GM21723 (cell line): ENCODE data around the gene CTNND2.

Experiments
- ATAC-seq: cut with Tn5 transposase; IDR thresholded peaks from one replicate; pipeline ENCODE4 v1.9.1; 2021; ENCODE audit warnings: mild to moderate bottlenecking, moderate library complexity; ENCODE audit not compliant: unreplicated experiment

The CTNND2 gene

DNA sequence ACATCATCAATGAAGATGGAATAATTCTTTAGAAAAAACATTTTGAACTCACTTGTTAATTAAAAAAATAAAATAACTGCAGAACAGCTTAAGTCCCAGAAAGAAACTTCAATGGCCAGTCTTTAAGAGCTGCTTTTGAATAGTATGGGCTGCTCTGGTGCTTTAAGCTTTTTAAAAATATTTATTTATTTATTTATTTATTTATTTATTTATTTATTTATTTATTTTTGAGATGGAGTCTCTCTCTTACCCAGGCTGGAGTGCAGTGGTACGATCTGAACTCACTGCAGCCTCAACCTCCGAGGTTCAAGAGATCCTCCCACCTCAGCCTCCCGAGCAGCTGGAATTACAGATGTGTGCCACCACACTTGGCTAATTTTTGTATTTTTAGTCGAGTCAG is 626.9 kb downstream of the CTNND2 start:
- no peak for ATAC-seq

DNA sequence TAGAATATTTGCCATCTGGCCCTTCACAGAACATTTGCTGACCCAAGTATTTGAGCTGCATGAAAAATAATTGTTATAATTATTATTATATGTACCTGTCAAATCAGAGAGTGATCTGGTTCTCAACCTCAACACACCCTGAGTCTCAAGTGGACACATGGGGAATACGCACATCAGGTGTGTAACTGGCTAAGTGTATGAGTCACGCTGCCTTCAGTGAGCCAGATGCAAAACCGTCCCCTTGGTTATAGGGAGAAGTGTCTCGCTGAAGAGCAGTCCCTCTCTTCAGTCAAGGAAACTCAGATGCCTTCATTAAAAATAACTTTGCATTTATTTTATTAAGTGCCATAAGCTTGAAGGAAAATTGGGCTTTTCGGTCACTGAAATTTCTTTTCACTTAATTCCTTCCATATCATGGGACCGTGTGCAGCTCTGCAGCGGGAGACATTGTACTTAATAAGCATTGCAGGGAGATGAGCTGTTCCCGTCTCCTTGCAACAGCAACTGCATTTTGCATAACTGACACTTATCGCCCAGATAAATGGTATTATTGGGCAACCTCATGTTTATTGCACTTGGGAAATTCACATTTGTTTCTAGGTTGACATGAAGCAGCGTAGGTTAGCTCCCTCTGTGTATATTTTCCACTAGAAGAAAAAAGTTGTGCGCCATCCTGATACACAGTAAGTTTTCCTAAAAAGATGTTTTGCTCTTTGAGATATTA is 630.9 kb downstream of the CTNND2 start:
- no peak for ATAC-seq

DNA sequence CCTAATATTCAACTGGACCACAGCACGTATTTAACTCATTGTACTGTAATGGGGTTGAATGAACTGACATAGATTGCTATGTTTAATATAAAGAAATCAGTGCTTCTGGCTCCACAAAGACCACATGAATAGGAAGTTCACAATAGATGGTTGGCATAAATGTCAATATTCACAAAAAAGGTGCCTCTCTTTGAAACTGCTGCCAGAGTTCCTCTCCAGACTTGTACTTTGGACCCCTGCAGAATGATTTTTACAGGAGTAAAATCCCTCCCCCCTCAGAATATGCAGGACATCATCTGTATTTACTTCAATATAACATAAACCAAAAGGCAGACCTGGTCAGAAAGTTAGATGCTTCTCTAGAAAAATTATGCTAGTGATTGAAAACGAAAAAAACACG is 634.7 kb downstream of the CTNND2 start:
- no peak for ATAC-seq

DNA sequence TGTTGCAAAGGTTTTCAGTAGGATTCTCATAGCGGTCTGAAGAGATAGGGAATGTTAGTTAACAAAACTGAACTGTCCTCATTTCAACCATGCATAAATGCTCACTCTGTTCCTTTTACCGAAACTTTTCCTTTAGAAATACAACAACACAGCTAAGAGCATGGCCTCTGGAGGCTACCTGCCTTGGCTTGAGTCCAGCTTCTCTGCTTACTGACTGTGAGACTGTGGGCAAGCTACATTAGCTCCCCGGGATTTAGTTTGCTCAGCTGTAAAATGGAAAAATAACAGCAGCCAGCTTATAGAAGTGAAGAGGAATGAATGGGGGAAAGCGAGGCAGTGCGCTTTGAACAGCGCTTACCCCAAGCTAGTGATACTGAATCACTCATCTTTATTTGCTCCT is 635.4 kb downstream of the CTNND2 start:
- no peak for ATAC-seq

DNA sequence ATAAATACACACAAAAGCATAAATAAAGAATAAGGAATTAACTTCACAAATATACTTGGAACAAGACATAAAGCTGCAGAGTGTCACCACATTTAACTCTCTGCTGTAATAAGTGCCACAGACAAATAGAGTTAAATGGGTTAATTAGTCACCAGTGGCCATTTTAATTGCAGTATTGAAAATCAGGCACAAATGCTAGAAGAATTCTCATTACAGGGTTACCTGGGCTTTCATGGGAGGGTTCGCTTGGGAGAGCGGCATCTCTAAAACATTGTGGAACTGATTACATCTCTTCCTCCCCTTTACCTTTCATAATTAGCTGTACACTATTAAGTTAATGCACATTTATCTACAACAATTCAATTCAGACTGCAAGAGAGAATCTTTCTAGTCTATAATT is 637.9 kb downstream of the CTNND2 start:
- no peak for ATAC-seq

DNA sequence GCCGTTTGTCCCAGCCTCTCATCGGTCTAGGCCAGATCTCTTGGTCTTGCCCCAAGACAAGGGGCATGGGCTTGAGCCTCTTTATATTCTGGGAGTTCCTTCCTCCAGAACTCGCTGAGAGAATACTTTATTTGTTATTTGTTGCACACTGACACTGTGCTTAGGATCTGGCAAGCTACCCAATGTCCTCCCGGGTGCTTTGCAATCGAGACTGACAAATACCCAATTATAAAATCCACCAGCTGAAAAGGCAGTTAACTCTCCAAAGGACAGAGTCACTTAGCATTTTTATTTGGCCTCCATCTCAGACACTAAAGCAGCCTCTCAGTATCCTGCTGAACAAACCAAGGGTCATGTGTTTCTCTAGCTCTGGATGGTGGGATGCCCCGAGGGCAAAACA is 643.0 kb downstream of the CTNND2 start:
- ATAC-seq = no peak

DNA sequence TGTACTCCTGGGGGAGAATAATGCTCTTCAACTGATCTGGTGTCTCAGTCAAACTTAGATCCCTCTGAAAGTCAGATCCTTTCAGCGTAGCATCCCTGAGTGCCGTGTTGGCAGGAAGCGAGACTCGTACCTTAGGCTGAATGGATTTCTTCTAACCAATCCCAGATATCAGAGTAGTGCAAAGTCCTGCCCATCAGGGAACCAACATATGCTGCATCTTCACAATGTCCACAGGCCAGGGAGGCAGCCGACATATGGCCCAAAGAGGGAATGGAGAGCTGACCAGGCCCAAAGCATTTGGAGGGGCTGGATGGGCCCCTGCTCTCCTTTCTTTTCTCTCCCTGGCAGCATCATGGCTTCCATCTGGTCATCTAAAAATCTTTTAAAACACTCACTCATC is 646.2 kb downstream of the CTNND2 start:
- ATAC-seq = no peak

DNA sequence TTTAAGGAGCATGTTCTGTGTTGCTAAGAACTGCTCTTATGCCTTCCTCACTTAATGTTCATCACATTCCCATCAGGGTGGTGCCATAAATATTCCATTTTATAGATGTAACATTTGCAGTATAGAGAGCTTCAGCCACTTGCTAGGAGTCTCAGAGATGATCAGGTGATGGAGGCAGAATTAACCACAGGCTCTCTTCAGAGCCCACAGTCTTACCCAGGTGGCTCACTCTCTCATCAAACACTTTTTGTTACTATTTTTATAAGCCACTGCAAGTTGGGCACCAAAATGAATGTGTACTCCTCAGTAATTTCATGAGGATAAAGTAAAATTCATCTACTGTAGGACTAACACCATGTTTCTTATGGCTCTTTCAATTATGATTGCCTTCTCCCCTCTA is 651.7 kb downstream of the CTNND2 start:
- no peak for ATAC-seq

DNA sequence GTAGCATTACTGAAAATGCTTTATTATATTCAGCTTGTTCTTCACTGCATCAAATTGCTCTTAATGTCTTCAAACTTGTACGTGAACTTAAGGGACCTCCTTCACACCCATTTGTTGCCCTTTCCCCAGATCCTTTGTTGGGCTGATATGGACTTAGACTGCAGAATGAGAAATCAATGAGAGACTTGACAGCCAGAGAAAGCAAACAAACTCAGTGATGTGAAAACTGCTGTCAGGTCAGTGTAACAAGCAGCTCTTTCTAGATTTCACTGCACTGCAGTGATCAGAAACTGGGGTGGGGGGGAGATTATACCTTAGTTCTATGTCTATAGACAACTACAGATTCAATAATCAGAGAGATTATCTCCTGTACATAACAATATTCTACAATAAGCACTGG is 652.2 kb downstream of the CTNND2 start:
- ATAC-seq = no peak

DNA sequence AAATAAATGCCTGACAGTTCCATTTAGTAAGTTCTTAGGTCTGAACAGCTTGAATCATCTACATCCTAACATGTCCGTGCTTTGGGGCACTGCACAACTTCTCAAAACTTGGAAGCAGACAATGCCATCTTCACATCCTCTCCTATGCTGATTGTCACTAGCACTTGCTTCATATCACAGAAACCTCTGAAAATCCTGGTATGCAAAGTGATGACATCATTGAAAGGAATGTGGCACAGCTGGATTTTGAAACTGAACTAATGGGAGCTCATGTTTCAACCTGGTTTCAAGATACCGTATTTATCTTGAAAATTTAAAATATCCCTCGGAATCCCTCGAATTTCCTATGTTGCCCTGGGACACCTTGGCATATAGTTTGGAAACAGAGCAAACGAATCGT is 653.0 kb downstream of the CTNND2 start:
- ATAC-seq = no peak

DNA sequence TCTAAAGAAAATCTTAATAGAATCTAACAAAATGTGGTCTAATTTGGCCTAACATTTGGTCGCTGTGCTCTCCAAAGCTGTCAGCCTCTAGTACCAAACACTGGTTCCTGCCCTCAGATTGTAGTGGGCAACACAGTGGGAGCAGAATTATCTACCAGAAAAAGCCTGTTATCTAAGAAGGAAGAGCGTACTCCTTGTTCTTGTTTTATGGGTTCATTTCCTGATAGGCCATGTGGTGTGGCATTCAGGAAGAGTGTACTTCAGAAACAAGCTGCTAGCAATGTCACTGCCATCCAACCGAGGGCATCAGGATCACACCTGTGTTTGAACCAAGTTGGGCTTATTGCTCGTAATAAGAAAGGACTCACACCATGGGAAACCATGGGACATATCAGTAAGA is 655.3 kb downstream of the CTNND2 start:
- no peak for ATAC-seq

DNA sequence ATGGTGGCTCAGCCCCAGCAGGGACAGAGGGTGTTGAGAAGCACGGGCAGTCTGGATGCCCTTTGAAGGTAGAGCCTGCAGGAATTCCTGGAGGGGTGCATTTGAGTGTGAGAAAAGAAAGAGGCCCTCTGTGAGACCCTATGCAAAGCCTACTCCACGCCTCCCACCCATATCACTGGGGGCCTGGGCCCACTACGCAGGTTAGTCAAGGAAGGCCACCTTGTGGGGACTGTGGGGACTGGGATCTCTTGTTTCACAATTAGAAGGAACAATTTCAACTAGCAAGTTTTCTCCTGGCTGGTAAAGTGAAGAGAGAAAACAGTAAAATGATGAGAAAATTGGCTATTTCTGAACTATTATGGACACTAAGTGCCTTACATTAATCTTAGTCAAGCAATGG is 657.0 kb downstream of the CTNND2 start:
- ATAC-seq = no peak

DNA sequence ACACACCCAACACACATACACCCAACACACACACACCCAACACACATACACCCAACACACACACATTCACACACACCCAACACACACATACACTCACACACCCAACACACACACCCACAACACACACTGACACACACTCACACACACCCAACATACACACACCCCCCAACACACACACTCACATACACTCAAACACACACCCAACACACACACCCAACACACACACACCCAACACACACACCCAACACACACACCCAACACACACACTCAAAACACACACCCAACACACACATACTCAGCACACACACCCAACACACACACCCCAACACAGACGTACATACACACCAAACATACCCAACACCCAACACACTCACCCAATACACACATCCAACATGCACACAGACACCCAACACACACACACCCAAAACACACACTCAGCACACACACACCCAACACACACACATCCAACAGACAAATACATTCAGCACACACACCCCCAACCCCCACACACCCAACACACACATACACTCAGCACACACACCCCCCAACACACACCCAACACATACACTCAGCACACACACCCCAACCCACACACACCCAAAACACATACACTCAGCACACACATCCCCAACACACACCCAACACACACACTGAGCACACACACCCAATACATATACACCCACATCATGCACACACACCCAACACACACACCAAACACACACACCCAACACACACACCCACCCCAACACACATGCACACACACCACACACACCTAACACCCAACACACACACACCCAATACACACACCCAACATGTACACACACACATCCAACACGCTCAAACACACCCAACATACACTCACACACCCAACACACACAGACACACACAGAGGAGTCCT is 663.7 kb downstream of the CTNND2 start:
- no peak for ATAC-seq

DNA sequence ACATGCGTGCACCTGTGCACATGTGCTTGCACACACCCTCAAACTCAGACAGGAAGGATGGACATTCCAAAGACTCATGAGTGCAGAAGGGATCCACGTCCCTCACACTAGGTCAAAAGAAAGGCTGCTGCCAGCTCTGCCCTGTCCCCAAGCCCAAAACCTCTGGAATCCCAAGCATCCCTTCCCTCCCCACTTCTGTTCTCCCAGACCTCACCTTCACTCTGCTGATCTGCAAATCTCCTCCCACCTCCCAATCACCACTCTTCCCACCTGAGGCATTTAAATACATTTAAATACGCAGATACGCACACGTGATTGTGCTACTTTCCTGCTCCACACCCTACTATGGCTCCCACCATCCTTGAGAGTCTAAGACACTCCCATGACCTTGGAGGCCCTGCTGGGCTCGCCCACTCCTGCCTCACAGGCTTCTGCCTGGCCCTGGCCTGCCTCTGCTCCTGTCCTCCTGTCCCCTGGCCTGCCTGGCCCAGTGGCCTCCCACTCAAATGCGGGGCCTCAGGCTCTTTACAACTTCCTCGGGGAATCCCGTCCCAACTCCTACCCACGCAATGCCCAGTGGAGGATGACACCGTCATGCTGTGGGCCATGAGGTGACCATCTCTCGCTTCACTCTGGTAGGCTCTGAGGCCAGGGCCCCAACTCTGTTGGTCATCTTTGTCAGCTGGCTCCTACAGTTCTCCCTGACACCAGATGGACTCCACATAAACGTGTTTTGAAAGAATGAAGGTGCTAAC is 664.8 kb downstream of the CTNND2 start:
- ATAC-seq = no peak

DNA sequence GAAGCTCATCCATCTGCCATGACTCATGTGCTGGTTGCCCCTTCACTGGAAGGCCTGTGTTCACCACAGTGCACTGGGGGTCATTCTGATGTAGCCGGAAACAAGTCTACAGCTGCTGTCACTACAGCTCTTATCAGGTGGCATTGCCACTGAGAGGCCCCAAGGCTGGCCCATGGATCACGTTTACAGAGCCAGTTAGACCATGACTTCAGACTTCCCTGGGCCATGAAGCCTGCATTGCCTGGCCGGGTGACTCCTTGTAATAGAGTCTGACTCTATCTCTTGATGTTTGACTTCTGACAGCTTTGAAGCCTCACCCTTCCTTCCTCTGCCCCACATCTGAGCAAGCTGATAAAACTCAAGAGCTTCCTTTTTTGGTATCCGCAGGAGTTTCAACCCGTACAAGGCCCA is 669.7 kb downstream of the CTNND2 start:
- no peak for ATAC-seq

DNA sequence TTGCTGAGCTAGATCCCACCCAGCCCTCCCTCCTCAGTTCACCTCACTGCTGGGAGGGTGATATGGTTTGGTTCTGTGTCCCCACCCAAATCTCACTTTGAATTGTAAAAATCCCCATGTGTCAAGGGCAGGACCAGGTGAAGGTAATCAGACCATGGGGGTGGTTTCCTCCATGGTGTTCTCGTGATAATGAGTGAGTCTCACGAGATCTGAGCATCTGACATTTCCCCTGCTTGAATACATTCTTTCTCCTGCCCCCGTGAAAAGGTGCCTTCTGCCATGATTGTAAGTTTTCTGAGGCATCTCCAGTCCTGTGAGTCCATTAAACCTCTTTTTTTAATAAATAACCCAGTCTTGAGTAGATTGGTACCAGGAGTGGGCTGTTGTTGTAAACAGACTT is 673.4 kb downstream of the CTNND2 start:
- ATAC-seq = no peak

DNA sequence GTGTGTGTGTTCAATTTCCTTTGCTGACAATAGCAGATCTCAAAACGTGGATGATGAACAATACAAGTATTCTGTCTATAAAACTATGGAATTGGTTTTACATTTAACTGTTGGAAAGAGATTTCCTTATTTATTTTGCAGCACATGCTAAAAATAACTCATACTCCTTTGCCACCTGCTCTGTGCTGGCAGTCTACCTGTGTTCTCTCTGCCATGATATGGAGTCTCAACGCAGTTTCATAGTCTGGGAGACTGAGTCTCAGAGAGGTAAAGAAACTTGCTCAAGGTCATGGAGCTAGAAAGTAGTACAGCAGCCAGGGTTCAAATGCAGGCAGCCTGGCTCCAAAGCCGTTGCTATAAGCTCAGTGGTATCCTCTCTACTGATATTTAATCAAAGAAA is 677.2 kb downstream of the CTNND2 start:
- ATAC-seq = no peak

DNA sequence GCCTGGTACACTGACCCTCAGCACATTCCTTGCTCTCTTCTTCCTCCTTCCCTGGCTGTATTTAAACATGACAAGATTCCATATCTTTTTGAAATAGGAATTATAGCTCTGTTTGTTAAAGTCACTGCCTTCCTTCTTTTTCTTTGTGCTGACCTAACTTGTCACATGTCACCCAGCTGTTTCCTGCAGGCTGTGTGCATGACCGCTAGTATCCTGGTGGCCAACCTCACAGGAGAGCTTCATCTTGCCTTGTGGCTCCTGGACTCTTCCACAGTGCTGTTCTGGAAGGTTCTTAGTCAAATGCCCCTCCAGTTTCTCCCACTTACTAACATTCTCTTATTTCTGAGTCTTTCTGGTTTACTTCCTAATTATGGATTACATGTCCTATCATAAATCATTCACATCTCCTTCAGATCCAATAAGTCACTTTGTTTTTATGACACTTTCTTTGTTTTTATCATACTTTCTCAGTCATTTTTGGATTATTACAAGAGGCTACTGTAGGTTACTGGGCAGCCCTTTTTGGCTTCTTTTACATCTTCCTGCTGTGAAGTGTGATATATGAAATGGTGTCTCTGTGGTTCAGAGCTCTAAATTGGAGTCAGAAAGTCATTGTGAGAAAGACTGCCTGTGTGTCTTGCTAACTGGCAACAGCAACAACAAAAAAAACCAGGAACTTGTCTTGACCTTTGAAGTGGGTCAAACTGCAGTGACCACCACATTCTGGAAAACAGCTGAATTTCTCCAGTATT is 679.6 kb downstream of the CTNND2 start:
- no peak for ATAC-seq

DNA sequence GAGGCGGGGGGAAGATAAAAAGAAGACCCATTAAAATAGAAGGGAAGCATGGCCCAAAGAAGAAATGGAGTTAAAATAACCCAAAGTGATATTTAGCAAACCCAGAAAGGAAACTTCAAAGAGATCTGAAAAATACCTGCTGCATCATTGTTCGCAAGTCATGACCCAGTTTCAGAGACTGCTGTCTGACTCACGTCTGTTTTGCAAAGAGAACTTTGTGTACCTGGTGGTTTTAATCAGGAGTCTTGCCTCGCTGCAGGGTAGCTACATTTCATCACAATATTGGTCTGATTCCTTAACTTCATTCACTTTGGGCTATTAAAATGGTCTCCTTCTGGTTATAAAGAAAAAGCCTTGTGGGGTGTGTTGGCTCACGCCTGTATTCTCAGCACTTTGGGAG is 682.1 kb downstream of the CTNND2 start:
- ATAC-seq = no peak

DNA sequence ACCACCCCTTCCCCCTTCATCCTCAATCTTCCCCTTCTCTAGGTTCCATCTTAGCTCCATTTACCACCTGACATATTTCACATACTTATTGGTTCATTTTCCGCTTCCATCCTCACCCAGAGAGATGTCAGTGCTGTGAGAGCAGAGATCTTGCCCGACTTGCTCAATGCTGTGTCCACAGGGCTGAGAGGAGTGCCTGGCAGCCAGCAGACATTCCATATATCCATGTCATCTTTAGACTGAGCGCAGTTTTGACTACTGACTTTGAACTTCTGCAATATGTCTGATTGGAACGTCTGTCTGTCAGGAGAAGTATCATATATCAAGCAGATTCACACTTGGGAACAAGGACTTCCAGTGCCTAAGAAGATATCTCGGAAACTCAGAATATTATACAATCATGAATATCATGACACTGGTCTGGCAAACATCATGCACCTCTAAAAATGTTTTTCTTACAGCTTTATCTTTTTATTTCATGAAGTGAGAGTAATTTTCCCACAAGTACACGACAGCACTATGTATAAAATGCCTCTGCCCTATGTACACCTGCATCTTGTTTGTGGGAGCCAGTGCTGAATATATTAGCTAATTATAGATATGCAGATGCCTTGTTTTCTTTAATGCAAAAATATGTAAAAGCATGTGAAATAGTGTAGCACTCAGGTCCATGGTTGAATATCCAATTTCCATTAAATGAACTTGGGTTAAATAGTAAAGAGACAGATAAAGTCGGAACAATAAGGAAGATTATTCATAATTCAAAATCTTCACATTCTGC is 689.2 kb downstream of the CTNND2 start:
- ATAC-seq = no peak
